ENCODE measurements around the gene KIAA1143. TPM values are rescaled to one million over a fixed set of nuclear protein-coding genes. Genes with fewer than 3 reads are reported as not detected.

The KIAA1143 gene
- total RNA-seq (2014; rRNA removed; shearing (Covaris generic)): 14.5 and 26.8 TPM in 2 replicates

- peak; percentile 96 for DNase-seq (ENCODE audit: low spot score)
- in situ Hi-C loops (cut with HindIII; ENCODE audit: low sequenced_read_pairs): no loop called here
These were observed at the start of gene KIAA1143, which contains the start of gene KIF15 for GRCh38 chr3:44761424-44762169. TSS of gene KIAA1143 (minus strand) at chr3:44761619. CDS start at chr3:44761602, 17 bp downstream. TSS of gene KIF15 (plus strand) at chr3:44761794. CDS start at chr3:44761866, 72 bp downstream.

- no peak for DNase-seq (ENCODE audit: low spot score)
- in situ Hi-C loops (cut with HindIII; ENCODE audit: low sequenced_read_pairs): no loop called here
These were observed 44.5 kb upstream of the KIAA1143 start for GRCh38 chr3:44805960-44806359.

- DNase-seq (ENCODE audit: low spot score): no peak
- in situ Hi-C loops (cut with HindIII; ENCODE audit: low sequenced_read_pairs): no loop called here
These were observed 41.9 kb upstream of the KIAA1143 start for GRCh38 chr3:44803298-44803697.

- in situ Hi-C loops (cut with HindIII; ENCODE audit: low sequenced_read_pairs): no loop called here
- no peak for DNase-seq (ENCODE audit: low spot score)
These were observed 40.6 kb upstream of the KIAA1143 start for GRCh38 chr3:44802011-44802410.

- no peak for DNase-seq (ENCODE audit: low spot score)
- in situ Hi-C loops (cut with HindIII; ENCODE audit: low sequenced_read_pairs): no loop called here
These were observed 33.8 kb upstream of the KIAA1143 start for GRCh38 chr3:44795197-44795596.

GRCh38 chr3:44782891-44783290 is 21.5 kb upstream of the KIAA1143 start:
- in situ Hi-C loops (cut with HindIII; ENCODE audit: low sequenced_read_pairs): no loop called here
- no peak for DNase-seq (ENCODE audit: low spot score)

GRCh38 chr3:44772099-44772442 is 10.7 kb upstream of the KIAA1143 start:
- DNase-seq (ENCODE audit: low spot score): no peak
- in situ Hi-C loops (cut with HindIII; ENCODE audit: low sequenced_read_pairs): no loop called here

- in situ Hi-C loops (cut with HindIII; ENCODE audit: low sequenced_read_pairs): no loop called here
These were observed 10.1 kb upstream of the KIAA1143 start for GRCh38 chr3:44771424-44772098.

GRCh38 chr3:44764248-44764647 is 2.8 kb upstream of the KIAA1143 start:
- in situ Hi-C loops (cut with HindIII; ENCODE audit: low sequenced_read_pairs): no loop called here
- no peak for DNase-seq (ENCODE audit: low spot score)

More at GRCh38 chr3:44771424-44772098, 10.1 kb upstream of the KIAA1143 start:
- no peak for DNase-seq (ENCODE audit: low spot score)

- in situ Hi-C loops (cut with HindIII; ENCODE audit: low sequenced_read_pairs): no loop called here
- no peak for DNase-seq (ENCODE audit: low spot score)
These were observed 1.3 kb upstream of the KIAA1143 start for GRCh38 chr3:44762690-44763089.

GRCh38 chr3:44762170-44762677 is 805 bp upstream of the KIAA1143 start:
- in situ Hi-C loops (cut with HindIII; ENCODE audit: low sequenced_read_pairs): no loop called here
- DNase-seq (ENCODE audit: low spot score): no peak

- in situ Hi-C loops (cut with HindIII; ENCODE audit: low sequenced_read_pairs): no loop called here
- no peak for DNase-seq (ENCODE audit: low spot score)
These were observed 357 bp downstream of the KIAA1143 start for GRCh38 chr3:44761101-44761423.

GRCh38 chr3:44734646-44735168 is 26.7 kb downstream of the KIAA1143 start:
- in situ Hi-C loops (cut with HindIII; ENCODE audit: low sequenced_read_pairs): no loop called here
- no peak for DNase-seq (ENCODE audit: low spot score)

GRCh38 chr3:44729384-44729910 is 32.0 kb downstream of the KIAA1143 start, which contains the start of gene ZNF501:
TSS of gene ZNF501 (plus strand) at chr3:44729635. CDS start at chr3:44734422, 4,787 bp downstream.
- DNase-seq (ENCODE audit: low spot score): peak; percentile 89

GRCh38 chr3:44722103-44722401 is 39.4 kb downstream of the KIAA1143 start:
- no peak for DNase-seq (ENCODE audit: low spot score)
- in situ Hi-C loops (cut with HindIII; ENCODE audit: low sequenced_read_pairs): no loop called here

More at GRCh38 chr3:44729384-44729910, 32.0 kb downstream of the KIAA1143 start, which contains the start of gene ZNF501:
- in situ Hi-C loops (cut with HindIII; ENCODE audit: low sequenced_read_pairs): no loop called here

GRCh38 chr3:44721231-44722102 is 40.0 kb downstream of the KIAA1143 start:
- DNase-seq (ENCODE audit: low spot score): no peak
- in situ Hi-C loops (cut with HindIII; ENCODE audit: low sequenced_read_pairs): no loop called here

GRCh38 chr3:44712455-44713075 is 48.9 kb downstream of the KIAA1143 start, which contains the start of gene ZNF502:
TSS of gene ZNF502 (plus strand) at chr3:44712660. CDS start at chr3:44720262, 7,602 bp downstream.
- in situ Hi-C loops (cut with HindIII; ENCODE audit: low sequenced_read_pairs): no loop called here
- peak; percentile 91 for DNase-seq (ENCODE audit: low spot score)

Measured in G401 (cell line).